GM18519 (cell line): ENCODE results near the gene VANGL1.

Experiments used
- ATAC-seq: cut with Tn5 transposase; IDR thresholded peaks from one replicate; pipeline ENCODE4 v1.9.1; 2021; ENCODE audit warnings: mild to moderate bottlenecking, moderate library complexity; ENCODE audit not compliant: unreplicated experiment, low FRiP score

VANGL1 gene

GRCh38 chr1:115643225-115643624, 1.5 kb downstream of the VANGL1 start:
- ATAC-seq = no peak

GRCh38 chr1:115643666-115644065, 1.9 kb downstream of the VANGL1 start:
- no peak for ATAC-seq

GRCh38 chr1:115644109-115644508, 2.3 kb downstream of the VANGL1 start:
- ATAC-seq = no peak

GRCh38 chr1:115647047-115647446, 5.3 kb downstream of the VANGL1 start:
- no peak for ATAC-seq

GRCh38 chr1:115647507-115647906, 5.7 kb downstream of the VANGL1 start:
- no peak for ATAC-seq

- ATAC-seq = no peak
Measured at GRCh38 chr1:115647919-115648650, 6.3 kb downstream of the VANGL1 start.

- peak; percentile 77 for ATAC-seq
Measured at GRCh38 chr1:115648717-115649691, 7.2 kb downstream of the VANGL1 start.

- ATAC-seq = no peak
Measured at GRCh38 chr1:115649964-115650363, 8.2 kb downstream of the VANGL1 start.

- no peak for ATAC-seq
Measured at GRCh38 chr1:115650961-115651360, 9.2 kb downstream of the VANGL1 start.

GRCh38 chr1:115651391-115651790, 9.6 kb downstream of the VANGL1 start:
- ATAC-seq = no peak

- no peak for ATAC-seq
Measured at GRCh38 chr1:115652236-115652788, 10.5 kb downstream of the VANGL1 start.

GRCh38 chr1:115654125-115654524, 12.4 kb downstream of the VANGL1 start:
- ATAC-seq = no peak

- ATAC-seq = no peak
Measured at GRCh38 chr1:115654663-115655305, 13.0 kb downstream of the VANGL1 start.

GRCh38 chr1:115655306-115655663, 13.5 kb downstream of the VANGL1 start:
- no peak for ATAC-seq

- no peak for ATAC-seq
Measured at GRCh38 chr1:115655916-115656315, 14.1 kb downstream of the VANGL1 start.

- no peak for ATAC-seq
Measured at GRCh38 chr1:115656461-115657077, 14.8 kb downstream of the VANGL1 start.

- no peak for ATAC-seq
Measured at GRCh38 chr1:115658646-115659045, 16.9 kb downstream of the VANGL1 start.

GRCh38 chr1:115660151-115660550, 18.4 kb downstream of the VANGL1 start:
- no peak for ATAC-seq

- no peak for ATAC-seq
Measured at GRCh38 chr1:115661157-115661556, 19.4 kb downstream of the VANGL1 start.

- no peak for ATAC-seq
Measured at GRCh38 chr1:115665319-115666096, 23.7 kb downstream of the VANGL1 start.
